ENCODE results near the gene P3R3URF. TPM values are rescaled to one million over a fixed set of nuclear protein-coding genes. Genes with fewer than 3 reads are reported as not detected.

P3R3URF gene
- total RNA-seq, 1 experiment from 2014 or later, result not detected

- DNase-seq (ENCODE audit: low read depth), result peak; percentile 61
Measured at GRCh38 chr1:46193984-46194570, 17.8 kb upstream of the P3R3URF start.

- DNase-seq (ENCODE audit: low read depth), result no peak
Measured at GRCh38 chr1:46193285-46193684, 17.0 kb upstream of the P3R3URF start.

- DNase-seq (ENCODE audit: low read depth), result no peak
Measured at GRCh38 chr1:46192171-46192570, 15.9 kb upstream of the P3R3URF start.

- no peak for DNase-seq (ENCODE audit: low read depth)
Measured at GRCh38 chr1:46191033-46191701, 14.9 kb upstream of the P3R3URF start.

- no peak for DNase-seq (ENCODE audit: low read depth)
Measured at GRCh38 chr1:46190539-46190938, 14.3 kb upstream of the P3R3URF start.

GRCh38 chr1:46188295-46189030, 12.2 kb upstream of the P3R3URF start:
- DNase-seq (ENCODE audit: low read depth), result no peak

GRCh38 chr1:46187106-46187869, 11.0 kb upstream of the P3R3URF start:
- no peak for DNase-seq (ENCODE audit: low read depth)

- DNase-seq (ENCODE audit: low read depth), result no peak
Measured at GRCh38 chr1:46186076-46186475, 9.8 kb upstream of the P3R3URF start.

- no peak for DNase-seq (ENCODE audit: low read depth)
Measured at GRCh38 chr1:46184920-46185658, 8.8 kb upstream of the P3R3URF start.

- peak; percentile 53 for DNase-seq (ENCODE audit: low read depth)
Measured at GRCh38 chr1:46183926-46184557, 7.8 kb upstream of the P3R3URF start.

- peak; percentile 100 for DNase-seq (ENCODE audit: low read depth)
Measured at GRCh38 chr1:46183079-46183847, 7.0 kb upstream of the P3R3URF start.

- peak; percentile 89 for DNase-seq (ENCODE audit: low read depth)
Measured at GRCh38 chr1:46181343-46182260, 5.3 kb upstream of the P3R3URF start.

- DNase-seq (ENCODE audit: low read depth), result peak; percentile 20
Measured at GRCh38 chr1:46180082-46180616, 3.9 kb upstream of the P3R3URF start.

GRCh38 chr1:46179138-46180081, 3.1 kb upstream of the P3R3URF start:
- peak; percentile 90 for DNase-seq (ENCODE audit: low read depth)

- no peak for DNase-seq (ENCODE audit: low read depth)
Measured at GRCh38 chr1:46175243-46175642, 1.0 kb downstream of the P3R3URF start.

- peak; percentile 69 for DNase-seq (ENCODE audit: low read depth)
Measured at GRCh38 chr1:46174448-46175231, 1.6 kb downstream of the P3R3URF start, which contains the start of gene TSPAN1. TSPAN1 (plus strand) TSS chr1:46175087; CDS start chr1:46181108, 6,021 bp downstream.

Data from M059J (cell line).